HepG2 (cell line): ENCODE data around the gene ATP9B.

Experiments
- ARID3A ChIP-seq: IDR thresholded peaks from 2 replicates; pipeline ENCODE4 v1.6.1; 2012; ENCODE audit warnings: low read depth, low read length, improper control_type of control experiment
- BRCA1 ChIP-seq: sonication (generic); formaldehyde crosslinking; IDR thresholded peaks from 2 replicates; pipeline ENCODE4 v1.4.0; 2020; ENCODE audit warnings: missing genetic modification reagents
- CTCF ChIP-seq: sonication (generic); formaldehyde crosslinking; IDR thresholded peaks from 2 replicates; pipeline ENCODE4 v1.5.0; 2020; ENCODE audit warnings: mild to moderate bottlenecking, missing genetic modification reagents, moderate library complexity
- DMTF1 ChIP-seq: sonication (generic); formaldehyde crosslinking; IDR thresholded peaks from 2 replicates; pipeline ENCODE4 v1.4.0; 2020; ENCODE audit warnings: mild to moderate bottlenecking, missing genetic modification reagents
- NCOA1 ChIP-seq: sonication (generic); formaldehyde crosslinking; IDR thresholded peaks from 2 replicates; pipeline ENCODE4 v1.9.0; 2021; ENCODE audit warnings: missing genetic modification reagents
- U2AF2 ChIP-seq: fragments of 200-400 bp; formaldehyde crosslinking; IDR thresholded peaks from 2 replicates; pipeline ENCODE4 v1.6.1; 2017; ENCODE audit warnings: low read depth, mild to moderate bottlenecking, low read length
- ZHX1 ChIP-seq: sonication (generic); formaldehyde crosslinking; IDR thresholded peaks from 2 replicates; pipeline ENCODE4 v1.8.1; 2022; ENCODE audit warnings: low read depth, mild to moderate bottlenecking, missing genetic modification reagents
- ZKSCAN1 ChIP-seq: fragments of 150-350 bp; IDR thresholded peaks from 2 replicates; pipeline ENCODE4 v1.6.1; 2014; ENCODE audit warnings: low read length

GRCh38 chr18:79356435-79356834 lies 287.2 kb downstream of the ATP9B start:
- TF ChIP-seq ZHX1 (no peak), U2AF2 (no peak), NCOA1 (CRISPR knock-in tag) (no peak), ARID3A (no peak), ZKSCAN1 (no peak), DMTF1 (CRISPR knock-in tag) (no peak), CTCF (CRISPR knock-in tag) (no peak), BRCA1 (CRISPR knock-in tag) (no peak)
